CD4-positive, alpha-beta T cell treated with Interleukin-17A for 1 hour (primary cell): Measurements from ENCODE around the gene TSR3.
A peak's percentile ranks its signal among the peaks of the same experiment; 100 is the strongest.

Source experiments
- DNase-seq: peaks from one replicate; pipeline ENCODE4 v3.0.0-alpha.2; 2020

The TSR3 gene

GRCh38 chr16:1351582-1352362 is at the start of gene TSR3, which contains the start of gene GNPTG:
TSR3 (minus strand) TSS chr16:1351878; CDS start chr16:1351804, 74 bp downstream.
GNPTG (plus strand) TSS chr16:1351931; CDS start chr16:1351966, 35 bp downstream.
- peak; percentile 87 for DNase-seq

GRCh38 chr16:1401061-1401757 is 49.5 kb upstream of the TSR3 start:
- DNase-seq, result no peak

- DNase-seq, result no peak
Measured at GRCh38 chr16:1398826-1399581, 47.3 kb upstream of the TSR3 start.

- DNase-seq, result no peak
Measured at GRCh38 chr16:1398351-1398750, 46.7 kb upstream of the TSR3 start.

GRCh38 chr16:1397779-1398178 is 46.1 kb upstream of the TSR3 start:
- no peak for DNase-seq

- DNase-seq, result no peak
Measured at GRCh38 chr16:1395444-1396031, 43.9 kb upstream of the TSR3 start.

- no peak for DNase-seq
Measured at GRCh38 chr16:1394367-1394951, 42.8 kb upstream of the TSR3 start.

- no peak for DNase-seq
Measured at GRCh38 chr16:1393613-1394176, 42.0 kb upstream of the TSR3 start.

- DNase-seq, result no peak
Measured at GRCh38 chr16:1392826-1393225, 41.1 kb upstream of the TSR3 start.

GRCh38 chr16:1390239-1390779 is 38.6 kb upstream of the TSR3 start:
- DNase-seq, result no peak

GRCh38 chr16:1389762-1390161 is 38.1 kb upstream of the TSR3 start:
- DNase-seq, result no peak

- no peak for DNase-seq
Measured at GRCh38 chr16:1387331-1387730, 35.7 kb upstream of the TSR3 start.

GRCh38 chr16:1385232-1385631 is 33.6 kb upstream of the TSR3 start:
- no peak for DNase-seq

GRCh38 chr16:1383556-1383955 is 31.9 kb upstream of the TSR3 start:
- no peak for DNase-seq

- DNase-seq, result no peak
Measured at GRCh38 chr16:1381612-1382406, 30.1 kb upstream of the TSR3 start.

- DNase-seq, result no peak
Measured at GRCh38 chr16:1380195-1380594, 28.5 kb upstream of the TSR3 start.

- peak; percentile 64 for DNase-seq
Measured at GRCh38 chr16:1379304-1380076, 27.8 kb upstream of the TSR3 start.

GRCh38 chr16:1378804-1379303 is 27.2 kb upstream of the TSR3 start:
- peak; percentile 72 for DNase-seq

- DNase-seq, result no peak
Measured at GRCh38 chr16:1378087-1378803, 26.6 kb upstream of the TSR3 start.
